HFF-Myc (cell line): ENCODE measurements around the gene ANKRD50.
A peak's percentile ranks its signal among the peaks of the same experiment; 100 is the strongest.

ENCODE experiments used
- DNase-seq: peaks from one replicate; pipeline ENCODE4 v3.0.0-alpha.2; 2011; ENCODE audit warnings: low read depth; ENCODE audit errors: extremely low read depth
- H3K4me3 ChIP-seq: replicated peaks from 2 replicates; pipeline ENCODE4 v1.5.1; 2011; ENCODE audit warnings: low read depth, mild to moderate bottlenecking, control low read depth, low read length
- CTCF ChIP-seq: IDR thresholded peaks from 2 replicates; pipeline ENCODE4 v1.5.1; 2012; ENCODE audit warnings: mild to moderate bottlenecking, low read depth, low read length, control low read depth; ENCODE audit errors: missing control alignments

The ANKRD50 gene

GRCh38 chr4:124632439-124632838 is 80.1 kb downstream of the ANKRD50 start:
- TF ChIP-seq CTCF: no peak
- DNase-seq: no peak
- H3K4me3 ChIP-seq: no peak overlapping the region

DNA sequence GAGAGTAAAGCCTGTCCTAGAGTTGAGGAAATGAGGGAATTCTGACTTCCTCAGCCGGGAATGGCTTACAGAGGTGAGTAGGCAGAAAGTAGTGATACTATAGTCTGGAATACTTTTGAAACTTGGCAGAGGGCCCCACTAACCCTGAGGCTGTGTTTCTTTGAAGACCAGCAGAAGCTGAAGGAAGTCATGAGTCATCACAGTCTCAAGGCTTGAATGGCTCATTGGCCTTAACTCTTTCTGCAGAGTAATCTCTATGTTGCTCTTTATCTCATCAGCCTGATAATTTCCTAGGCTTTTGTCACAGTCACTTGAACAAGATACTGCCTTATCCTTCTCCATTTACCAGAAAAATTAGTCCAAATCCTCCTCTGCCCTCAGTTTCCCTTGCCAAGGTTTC is 80.8 kb downstream of the ANKRD50 start:
- no peak overlapping the region for H3K4me3 ChIP-seq
- no peak for TF ChIP-seq CTCF
- DNase-seq: peak; percentile 94

DNA sequence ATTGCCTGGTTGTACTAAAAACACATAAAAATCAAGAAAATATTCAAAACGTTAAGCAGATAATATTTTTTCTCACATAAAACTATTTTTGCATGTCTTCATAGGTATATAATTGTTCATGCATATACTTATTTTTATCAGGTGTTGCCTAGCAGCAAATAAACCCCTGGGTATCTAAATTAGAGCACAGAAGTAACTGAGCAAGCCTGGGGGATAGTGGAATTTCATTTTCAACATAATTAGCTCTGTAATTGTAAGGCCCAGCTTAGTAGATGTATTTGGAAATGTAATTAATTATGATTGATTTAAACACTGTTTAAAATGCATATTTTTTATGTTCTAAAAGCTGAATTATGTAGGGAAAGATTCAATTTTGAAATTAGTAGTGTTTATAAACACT is 82.9 kb downstream of the ANKRD50 start:
- DNase-seq: no peak
- no peak overlapping the region for H3K4me3 ChIP-seq
- no peak for TF ChIP-seq CTCF
